A549 (cell line): Measurements from ENCODE around the gene SPACA5. TPM values are rescaled to one million over a fixed set of nuclear protein-coding genes. Genes with fewer than 3 reads are reported as not detected.
"Not testable (repeated sequence)": the region's sequence is repeated elsewhere in the genome, so short reads cannot be mapped to it uniquely, and the experiment has no call there.

Experiments used
- ATAC-seq, 2 experiments: fragments of 200-7000 bp in 1 of 2; fragments of >200 bp in 1 of 2; cut with Nextera tagmentation in 1 of 2; cut with Tn5 transposase in 1 of 2; 3 replicates each; pipeline versions ENCODE4 v1.8.0 to v1.9.1; 2018 to 2020; ENCODE audit warnings: mild to moderate bottlenecking in 1 of 2, moderate library complexity in 1 of 2
- CTCF ChIA-PET: fragments of 300-600 bp; sonication (Branson Sonifier 250); formaldehyde crosslinking; extraction: SDS; loops from one replicate; lab custom pipeline; 2021; ENCODE audit warnings: antibody characterized with exemption, inconsistent platforms; lab: Yijun Ruan, JAX
- POLR2A ChIA-PET: fragments of 350-600 bp; formaldehyde crosslinking; extraction: SDS; loops from one replicate; lab custom pipeline; 2021; ENCODE audit warnings: antibody characterized with exemption, inconsistent platforms; lab: Yijun Ruan, JAX
- DNase-seq, 2 experiments: peaks; one replicate each; pipeline versions ENCODE4 v3.0.0 to v3.0.0-alpha.2; 2011 to 2016; ENCODE audit warnings: low read depth in 1 of 2, low spot score in 1 of 2
- FAIRE-seq: peaks from 2 replicates; lab custom pipeline; 2011; peaks lifted over from hg19 to GRCh38; lab: Jason Lieb, UNC
- H3K27ac ChIP-seq, 2 experiments: fragments of >200 bp; sonication (Bioruptor Twin); formaldehyde crosslinking; 3 replicates each; pipeline ENCODE4 v1.5.1; 2016 to 2017
- H3K4me1 ChIP-seq: fragments of >200 bp; sonication (Bioruptor Twin); formaldehyde crosslinking; 3 replicates; pipeline ENCODE4 v1.6.1; 2016
- H3K4me2 ChIP-seq: fragments of >200 bp; sonication (Bioruptor Twin); formaldehyde crosslinking; 3 replicates; pipeline ENCODE4 v1.6.1; 2016
- H3K4me3 ChIP-seq: fragments of >200 bp; sonication (Bioruptor Twin); formaldehyde crosslinking; 3 replicates; pipeline ENCODE4 v1.5.1; 2016
- H3K9me3 ChIP-seq: fragments of >200 bp; sonication (Bioruptor Twin); formaldehyde crosslinking; 3 replicates; pipeline ENCODE4 v1.6.1; 2016
- ATOH8 ChIP-seq: fragments of 250-450 bp; sonication (Bioruptor Pico); IDR thresholded peaks from 2 replicates; pipeline ENCODE4 v1.5.0; 2020; ENCODE audit warnings: low read depth, mild to moderate bottlenecking, moderate library complexity
- BCL3 ChIP-seq: fragments of >200 bp; sonication (Bioruptor Twin); formaldehyde crosslinking; IDR thresholded peaks from 3 replicates; pipeline ENCODE4 v1.6.1; 2016
- BHLHE40 ChIP-seq: IDR thresholded peaks from 2 replicates; pipeline ENCODE4 v1.6.1; 2012; ENCODE audit warnings: low read depth, low read length, inconsistent platforms
- CBX2 ChIP-seq: fragments of 200-600 bp; sonication (generic); IDR thresholded peaks from 2 replicates; pipeline ENCODE4 v1.6.1; 2016; ENCODE audit warnings: low read depth, mild to moderate bottlenecking, borderline replicate concordance
- CEBPB ChIP-seq, 2 experiments: fragments of >200 bp in 1 of 2; sonication (Bioruptor Twin) in 1 of 2; formaldehyde crosslinking in 1 of 2; IDR thresholded peaks; 2 replicates each; pipeline ENCODE4 v1.6.1; 2012 to 2016
- CHD2 ChIP-seq: fragments of 150-350 bp; IDR thresholded peaks from 2 replicates; pipeline ENCODE4 v1.6.1; 2014; ENCODE audit warnings: low read length; ENCODE audit not compliant: partially characterized antibody
- CHD4 ChIP-seq: fragments of 200-600 bp; sonication (generic); IDR thresholded peaks from 2 replicates; pipeline ENCODE4 v1.6.1; 2016; ENCODE audit warnings: antibody characterized with exemption, mild to moderate bottlenecking, borderline replicate concordance
- CTCF ChIP-seq: fragments of >200 bp; sonication (Bioruptor Twin); formaldehyde crosslinking; IDR thresholded peaks from 3 replicates; pipeline ENCODE4 v1.5.1; 2016
- EHMT2 ChIP-seq: fragments of 200-600 bp; sonication (generic); IDR thresholded peaks from 2 replicates; pipeline ENCODE4 v1.6.1; 2016; ENCODE audit warnings: antibody characterized with exemption, low read depth, mild to moderate bottlenecking, moderate library complexity
- ELK1 ChIP-seq: fragments of 150-350 bp; IDR thresholded peaks from 2 replicates; pipeline ENCODE4 v1.6.1; 2014; ENCODE audit warnings: low read depth, mild to moderate bottlenecking, low read length
- EP300 ChIP-seq, 2 experiments: fragments of >200 bp; sonication (Bioruptor Twin); formaldehyde crosslinking; IDR thresholded peaks; 2 replicates in 1 of 2; 3 replicates in 1 of 2; pipeline ENCODE4 v1.6.1; 2016 to 2017
- FOSB ChIP-seq: fragments of 250-450 bp; sonication (Bioruptor Pico); IDR thresholded peaks from 2 replicates; pipeline ENCODE4 v1.5.0; 2020; ENCODE audit warnings: mild to moderate bottlenecking, moderate library complexity
- FOXS1 ChIP-seq: fragments of 250-450 bp; sonication (Bioruptor Pico); IDR thresholded peaks from 2 replicates; pipeline ENCODE4 v1.5.0; 2020; ENCODE audit warnings: mild to moderate bottlenecking, moderate library complexity
- GATA3 ChIP-seq: IDR thresholded peaks from 2 replicates; pipeline ENCODE4 v1.6.1; 2012; ENCODE audit warnings: borderline replicate concordance
- HEYL ChIP-seq: fragments of 250-450 bp; sonication (Bioruptor Pico); IDR thresholded peaks from 2 replicates; pipeline ENCODE4 v1.8.0; 2021; ENCODE audit warnings: mild to moderate bottlenecking, moderate library complexity
- HOXA7 ChIP-seq: fragments of 250-450 bp; sonication (Bioruptor Pico); IDR thresholded peaks from 2 replicates; pipeline ENCODE4 v1.5.0; 2020; ENCODE audit warnings: mild to moderate bottlenecking, moderate library complexity
- HOXB5 ChIP-seq: fragments of 250-450 bp; sonication (Bioruptor Pico); IDR thresholded peaks from 2 replicates; pipeline ENCODE4 v1.5.0; 2020; ENCODE audit warnings: mild to moderate bottlenecking, moderate library complexity
- JUN ChIP-seq, 2 experiments: fragments of >200 bp; sonication (Bioruptor Twin); formaldehyde crosslinking; IDR thresholded peaks; 2 replicates in 1 of 2; 3 replicates in 1 of 2; pipeline ENCODE4 v1.6.1; 2016 to 2017
- JUNB ChIP-seq: fragments of >200 bp; sonication (Bioruptor Twin); formaldehyde crosslinking; IDR thresholded peaks from 2 replicates; pipeline ENCODE4 v1.6.1; 2016
- KDM1A ChIP-seq: fragments of 200-600 bp; sonication (generic); IDR thresholded peaks from 2 replicates; pipeline ENCODE4 v1.6.1; 2016; ENCODE audit warnings: low read depth, mild to moderate bottlenecking
- KDM5A ChIP-seq: fragments of 200-600 bp; sonication (generic); IDR thresholded peaks from 2 replicates; pipeline ENCODE4 v1.6.1; 2016; ENCODE audit warnings: antibody characterized with exemption, mild to moderate bottlenecking
- MAX ChIP-seq: IDR thresholded peaks from 2 replicates; pipeline ENCODE4 v1.6.1; 2012
- NPAS2 ChIP-seq: fragments of 250-450 bp; sonication (Bioruptor Pico); IDR thresholded peaks from 2 replicates; pipeline ENCODE4 v1.8.0; 2022; ENCODE audit warnings: mild to moderate bottlenecking, moderate library complexity, borderline replicate concordance
- PBX3 ChIP-seq: IDR thresholded peaks from 2 replicates; pipeline ENCODE4 v1.6.1; 2012
- PHF8 ChIP-seq: fragments of 200-600 bp; sonication (generic); IDR thresholded peaks from 2 replicates; pipeline ENCODE4 v1.6.1; 2016; ENCODE audit warnings: low read depth, mild to moderate bottlenecking, antibody characterized with exemption, moderate library complexity, borderline replicate concordance
- POLR2A ChIP-seq: IDR thresholded peaks from 2 replicates; pipeline ENCODE4 v1.6.1; 2012; ENCODE audit warnings: mild to moderate bottlenecking, low read length
- POLR2AphosphoS2 ChIP-seq: conservative IDR thresholded peaks from 2 replicates; pipeline ENCODE4 v1.6.1; 2012; ENCODE audit warnings: low read length, improper control_type of control experiment, inconsistent platforms
- REST ChIP-seq: fragments of 200-600 bp; sonication (generic); IDR thresholded peaks from 2 replicates; pipeline ENCODE4 v1.6.1; 2016; ENCODE audit warnings: antibody characterized with exemption, mild to moderate bottlenecking, moderate library complexity
- WGBS: methylation state at CpG from one replicate; pipeline ENCODE4 v1.1.6; 2017; ENCODE audit errors: missing lambda C conversion rate; 5-methylcytosine and 5-hydroxymethylcytosine counted together
- polyA plus RNA-seq, 4 experiments: library from polyadenylated mRNA; depleted of rRNA in 3 of 4; stranded (reverse); fragments of >200 nt; fragmentation: RNase III in 1 of 4; extraction: RNeasy Plus Mini Kit Qiagen cat#74134 plus additional on column Dnase treatment in 1 of 4; gene quantifications; 2 replicates in 3 of 4; 3 replicates in 1 of 4; pipeline ENCODE4 v1.2.3, GENCODE V29; 2011 to 2017

Gene SPACA5
- polyA plus RNA-seq, 2 of the 4 experiments (the other 2 are of a cell fraction), result not detected

GRCh38 chrX:48003758-48004457, 2.9 kb upstream of the SPACA5 start, which contains the start of gene ZNF182 (continued):
- no peak for TF ChIP-seq CTCF
- TF ChIP-seq CHD2, result no peak
- TF ChIP-seq EP300 (IDR thresholded peaks at IDR 0.05), result no peak
- no peak for TF ChIP-seq BHLHE40
- TF ChIP-seq GATA3, result no peak
- TF ChIP-seq EHMT2, result no peak
- TF ChIP-seq ATOH8, result no peak
- no peak for TF ChIP-seq PBX3
- TF ChIP-seq HEYL, result no peak
- no peak for TF ChIP-seq HOXB5
- no peak for TF ChIP-seq CHD4
- no peak for TF ChIP-seq NPAS2 (CRISPR knock-in tag)
- peak; percentile 33; the same call in 1 of the 2 replicates for TF ChIP-seq MAX
- TF ChIP-seq PHF8, result peak; percentile 51; the same call in 1 of the 2 replicates
- no peak for TF ChIP-seq JUNB
- TF ChIP-seq CEBPB (IDR thresholded peaks at IDR 0.05), result no peak
- no peak for TF ChIP-seq REST
- peak in 1 of 2 experiments; percentile 50; a peak in 2 of 5 replicates for TF ChIP-seq JUN (IDR thresholded peaks at IDR 0.05)
- no peak for TF ChIP-seq CBX2
- TF ChIP-seq ELK1, result no peak
- no peak for TF ChIP-seq HOXA7
- TF ChIP-seq KDM5A, result no peak
- TF ChIP-seq POLR2AphosphoS2, result no peak
- TF ChIP-seq FOSB (CRISPR knock-in tag), result no peak
- no peak for TF ChIP-seq KDM1A
- TF ChIP-seq POLR2A, result peak; percentile 65; the same call in 1 of the 2 replicates
- TF ChIP-seq BCL3, result 0 out of 3 replicates have a peak, but pooled peaks have one; percentile 16
- TF ChIP-seq FOXS1 (CRISPR knock-in tag), result no peak

- POLR2A ChIA-PET, H3K4me2 ChIP-seq, ATAC-seq, CTCF ChIA-PET, H3K4me1 ChIP-seq, DNase-seq, H3K9me3 ChIP-seq, H3K27ac ChIP-seq, H3K4me3 ChIP-seq: not testable (repeated sequence)
- WGBS, result no CpG with 5 or more reads among the region's 2 CpGs
- FAIRE-seq, result peak; percentile 91
Measured at GRCh38 chrX:48009445-48009960, 2.7 kb downstream of the SPACA5 start.
